Measurements from ENCODE around the gene TRIP4. TPM values are rescaled to one million over a fixed set of nuclear protein-coding genes. Genes with fewer than 3 reads are reported as not detected.
A peak's percentile ranks its signal among the peaks of the same experiment; 100 is the strongest.

The TRIP4 gene
- total RNA-seq, 1 donor from 2014 or later = 27.5 TPM

GRCh38 chr15:64412216-64412615 is 24.6 kb downstream of the TRIP4 start:
- DNase-seq (no peak), ATAC-seq (no peak)
- H3K4me1 ChIP-seq = no peaks in the 10 kb centered on the region
- no peak overlapping the region for H3K4me3 ChIP-seq
- H3K9me3 ChIP-seq = no peaks in the 10 kb centered on the region
- no peak overlapping the region for H3K27ac ChIP-seq
- intact Hi-C loops (cut with DNase I) = no loop called here
- TF ChIP-seq CTCF (IDR thresholded peaks at IDR 0.05) = no peak
- H3K36me3 ChIP-seq = peaks cover 86% of the 10 kb centered on the region
- H3K27me3 ChIP-seq = no peaks in the 10 kb centered on the region

GRCh38 chr15:64422697-64423096 is 35.1 kb downstream of the TRIP4 start:
- no peak overlapping the region for H3K27ac ChIP-seq
- no peak overlapping the region for H3K4me3 ChIP-seq
- no peaks in the 10 kb centered on the region for H3K9me3 ChIP-seq
- no peaks in the 10 kb centered on the region for H3K4me1 ChIP-seq
- DNase-seq (no peak), ATAC-seq (no peak)
- H3K27me3 ChIP-seq = no peaks in the 10 kb centered on the region
- intact Hi-C loops (cut with DNase I) = no loop called here
- peaks cover 95% of the 10 kb centered on the region for H3K36me3 ChIP-seq
- TF ChIP-seq CTCF (IDR thresholded peaks at IDR 0.05) = no peak

- DNase-seq (no peak), ATAC-seq (no peak)
- intact Hi-C loops (cut with DNase I) = no loop called here
- peaks cover 91% of the 10 kb centered on the region for H3K36me3 ChIP-seq
- no peaks in the 10 kb centered on the region for H3K9me3 ChIP-seq
- no peak overlapping the region for H3K27ac ChIP-seq
- no peaks in the 10 kb centered on the region for H3K27me3 ChIP-seq
- TF ChIP-seq CTCF (IDR thresholded peaks at IDR 0.05) = no peak
- no peaks in the 10 kb centered on the region for H3K4me1 ChIP-seq
- no peak overlapping the region for H3K4me3 ChIP-seq
Observed at GRCh38 chr15:64423970-64424369, 36.3 kb downstream of the TRIP4 start.

- Histone ChIP-seq H3K27me3 (no peaks in the 10 kb centered on the region), H3K27ac (no peak overlapping the region), H3K4me3 (no peak overlapping the region), H3K4me1 (no peaks in the 10 kb centered on the region), H3K36me3 (peaks cover 79% of the 10 kb centered on the region), H3K9me3 (no peaks in the 10 kb centered on the region)
- intact Hi-C loops (cut with DNase I) = no loop called here
- ATAC-seq (no peak), DNase-seq (no peak)
- no peak for TF ChIP-seq CTCF (IDR thresholded peaks at IDR 0.05)
Observed at GRCh38 chr15:64425221-64425620, 37.6 kb downstream of the TRIP4 start.

GRCh38 chr15:64426845-64427465 is 39.3 kb downstream of the TRIP4 start:
- DNase-seq = no peak
- TF ChIP-seq CTCF (IDR thresholded peaks at IDR 0.05) = peak; percentile 12
- H3K36me3 ChIP-seq = peaks cover 68% of the 10 kb centered on the region
- no peak for ATAC-seq
- H3K4me1 ChIP-seq = peaks cover 9% of the 10 kb centered on the region
- no peak overlapping the region for H3K27ac ChIP-seq
- H3K9me3 ChIP-seq = no peaks in the 10 kb centered on the region
- H3K27me3 ChIP-seq = no peaks in the 10 kb centered on the region
- no peak overlapping the region for H3K4me3 ChIP-seq
- intact Hi-C loops (cut with DNase I) = no loop called here

- peaks cover 9% of the 10 kb centered on the region for H3K4me1 ChIP-seq
- H3K36me3 ChIP-seq = peaks cover 44% of the 10 kb centered on the region
- no peak for ATAC-seq
- no peak for DNase-seq
- no peak overlapping the region for H3K27ac ChIP-seq
- intact Hi-C loops (cut with DNase I) = no loop called here
- H3K9me3 ChIP-seq = no peaks in the 10 kb centered on the region
- H3K4me3 ChIP-seq = no peak overlapping the region
- no peaks in the 10 kb centered on the region for H3K27me3 ChIP-seq
- TF ChIP-seq CTCF (IDR thresholded peaks at IDR 0.05) = no peak
Observed at GRCh38 chr15:64429448-64429847, 41.8 kb downstream of the TRIP4 start.
